MM.1S (cell line): ENCODE data around the gene MRPS14.

Experiments used
- DNase-seq: peaks from one replicate; pipeline ENCODE4 v3.0.0-alpha.2; 2015
- H2AFZ ChIP-seq: fragments of 300-600 bp; sonication (generic); 2 replicates; pipeline ENCODE4 v1.6.0; 2016; ENCODE audit warnings: antibody characterized with exemption, low read length
- H3F3A ChIP-seq: fragments of 300-600 bp; sonication (generic); 2 replicates; pipeline ENCODE4 v1.6.1; 2016; ENCODE audit warnings: mild to moderate bottlenecking, antibody characterized with exemption, low read length, moderate library complexity, mixed read lengths; ENCODE audit not compliant: insufficient read depth
- H3K27ac ChIP-seq: fragments of 300-600 bp; sonication (generic); 2 replicates; pipeline ENCODE4 v1.5.1; 2016; ENCODE audit warnings: mild to moderate bottlenecking, low read length
- H3K27me3 ChIP-seq: fragments of 300-600 bp; sonication (generic); replicated peaks from 2 replicates; pipeline ENCODE4 v1.6.0; 2016; ENCODE audit warnings: low read length; ENCODE audit not compliant: insufficient read depth
- H3K36me3 ChIP-seq: fragments of 300-600 bp; sonication (generic); replicated peaks from 2 replicates; pipeline ENCODE4 v1.6.1; 2016; ENCODE audit warnings: mild to moderate bottlenecking, low read length, mixed read lengths; ENCODE audit not compliant: insufficient read depth
- H3K4me1 ChIP-seq: fragments of 300-600 bp; sonication (generic); 2 replicates; pipeline ENCODE4 v1.6.1; 2016; ENCODE audit warnings: low read length, mixed read lengths
- H3K4me2 ChIP-seq: fragments of 300-600 bp; sonication (generic); 2 replicates; pipeline ENCODE4 v1.6.0; 2016; ENCODE audit warnings: low read depth, low read length
- H3K4me3 ChIP-seq: fragments of 300-600 bp; sonication (generic); 2 replicates; pipeline ENCODE4 v1.5.1; 2016; ENCODE audit warnings: low read length, mixed read lengths
- H3K79me2 ChIP-seq: fragments of 300-600 bp; sonication (generic); 2 replicates; pipeline ENCODE4 v1.6.1; 2016; ENCODE audit warnings: mixed run types, low read length, mixed read lengths
- H3K9ac ChIP-seq: fragments of 300-600 bp; sonication (generic); 2 replicates; pipeline ENCODE4 v1.6.1; 2016; ENCODE audit warnings: low read length, mixed read lengths
- H3K9me2 ChIP-seq: fragments of 300-600 bp; sonication (generic); replicated peaks from 2 replicates; pipeline ENCODE4 v1.6.1; 2016; ENCODE audit warnings: mild to moderate bottlenecking, low read length, mixed read lengths; ENCODE audit not compliant: insufficient read depth
- H3K9me3 ChIP-seq: fragments of 300-600 bp; sonication (generic); replicated peaks from 2 replicates; pipeline ENCODE4 v1.6.1; 2016; ENCODE audit warnings: mild to moderate bottlenecking, low read length, mixed read lengths; ENCODE audit not compliant: insufficient read depth
- H4K20me1 ChIP-seq: fragments of 300-600 bp; sonication (generic); 2 replicates; pipeline ENCODE4 v1.6.1; 2016; ENCODE audit warnings: mild to moderate bottlenecking, low read length, moderate library complexity, mixed read lengths; ENCODE audit not compliant: insufficient read depth
- CTCF ChIP-seq: fragments of 300-600 bp; sonication (generic); IDR thresholded peaks from 2 replicates; pipeline ENCODE4 v1.5.1; 2016; ENCODE audit warnings: antibody characterized with exemption, low read length, mixed read lengths
- EZH2 ChIP-seq: fragments of 300-600 bp; sonication (generic); optimal IDR thresholded peaks from 2 replicates; pipeline ENCODE3; 2017; ENCODE audit warnings: low read depth, mild to moderate bottlenecking, antibody characterized with exemption, low read length, mixed read lengths
- EZH2phosphoT487 ChIP-seq: fragments of 300-600 bp; sonication (generic); IDR thresholded peaks from 2 replicates; pipeline ENCODE4 v1.6.1; 2018; ENCODE audit warnings: antibody characterized with exemption, low read length

The MRPS14 gene

GRCh38 chr1:174968750-174969244 is 54.4 kb downstream of the MRPS14 start:
- peak overlapping the region; percentile 71 for H3K4me2 ChIP-seq
- H3F3A ChIP-seq: peaks cover 74% of the 10 kb centered on the region
- peak overlapping the region; percentile 25 for H3K4me3 ChIP-seq
- no peaks in the 10 kb centered on the region for H3K79me2 ChIP-seq
- H3K9me2 ChIP-seq: no peaks in the 10 kb centered on the region
- no peaks in the 10 kb centered on the region for H3K27me3 ChIP-seq
- no peaks in the 10 kb centered on the region for H4K20me1 ChIP-seq
- H3K36me3 ChIP-seq: no peaks in the 10 kb centered on the region
- H3K27ac ChIP-seq: peak overlapping the region; percentile 70
- peak; percentile 96 for DNase-seq
- TF ChIP-seq EZH2 (no peak), CTCF (no peak), EZH2phosphoT487 (no peak)
- H3K9ac ChIP-seq: peak overlapping the region; percentile 18; the same call in 1 of the 2 replicates
- H3K4me1 ChIP-seq: peaks cover 86% of the 10 kb centered on the region
- no peaks in the 10 kb centered on the region for H3K9me3 ChIP-seq
- no peak overlapping the region for H2AFZ ChIP-seq

DNA sequence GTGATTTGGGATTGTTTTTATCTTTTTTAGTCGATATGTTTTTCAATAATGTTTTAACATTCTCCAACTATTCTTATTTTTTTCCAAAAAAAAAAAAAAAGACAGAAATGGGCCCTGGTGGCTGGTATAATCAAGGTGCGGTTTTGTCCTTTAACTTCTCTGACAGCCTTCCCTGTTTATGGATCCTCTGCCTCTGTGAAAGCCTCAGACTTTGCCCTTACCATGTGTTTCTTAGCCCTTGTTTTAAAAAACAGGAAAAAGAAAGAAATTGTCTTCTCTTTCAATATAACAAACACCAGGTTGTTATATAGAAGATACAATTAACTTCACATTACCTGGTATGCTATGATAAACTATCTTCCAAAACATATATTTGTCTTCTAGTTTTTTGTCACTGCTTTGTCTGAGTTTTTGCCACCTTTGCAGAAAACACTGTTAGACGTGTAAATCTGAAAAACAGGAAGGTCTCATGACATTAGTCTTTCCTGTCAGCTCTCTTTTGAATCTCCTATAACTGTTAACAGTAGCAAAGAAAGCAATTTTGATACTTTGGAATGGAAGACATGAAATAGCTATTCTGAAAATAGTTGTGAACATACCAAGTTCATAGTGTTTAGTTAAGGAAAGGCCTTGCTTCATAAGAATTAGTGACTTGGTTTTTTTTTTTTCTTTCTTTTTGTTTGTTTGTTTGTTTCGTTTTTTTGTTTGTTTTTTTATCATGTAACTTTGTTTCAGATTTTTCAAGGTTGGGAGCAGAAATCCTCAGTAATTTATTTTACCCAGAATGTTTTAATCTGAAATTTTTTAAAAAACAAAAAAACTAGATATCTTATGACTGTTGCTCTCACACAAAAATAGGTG is 55.1 kb downstream of the MRPS14 start:
- Histone ChIP-seq H3K9me2 (no peaks in the 10 kb centered on the region), H3K27ac (peak overlapping the region; percentile 70), H2AFZ (no peak overlapping the region), H3K36me3 (no peaks in the 10 kb centered on the region), H3K9ac (peak overlapping the region; percentile 18), H3K9me3 (no peaks in the 10 kb centered on the region), H3K4me2 (peak overlapping the region; percentile 71), H3K79me2 (no peaks in the 10 kb centered on the region), H4K20me1 (no peaks in the 10 kb centered on the region), H3K4me1 (peaks cover 93% of the 10 kb centered on the region), H3K4me3 (peak overlapping the region; percentile 6; the same call in 1 of the 2 replicates), H3F3A (peaks cover 82% of the 10 kb centered on the region), H3K27me3 (no peaks in the 10 kb centered on the region)
- DNase-seq: peak; percentile 83
- TF ChIP-seq CTCF (no peak), EZH2 (no peak)

DNA sequence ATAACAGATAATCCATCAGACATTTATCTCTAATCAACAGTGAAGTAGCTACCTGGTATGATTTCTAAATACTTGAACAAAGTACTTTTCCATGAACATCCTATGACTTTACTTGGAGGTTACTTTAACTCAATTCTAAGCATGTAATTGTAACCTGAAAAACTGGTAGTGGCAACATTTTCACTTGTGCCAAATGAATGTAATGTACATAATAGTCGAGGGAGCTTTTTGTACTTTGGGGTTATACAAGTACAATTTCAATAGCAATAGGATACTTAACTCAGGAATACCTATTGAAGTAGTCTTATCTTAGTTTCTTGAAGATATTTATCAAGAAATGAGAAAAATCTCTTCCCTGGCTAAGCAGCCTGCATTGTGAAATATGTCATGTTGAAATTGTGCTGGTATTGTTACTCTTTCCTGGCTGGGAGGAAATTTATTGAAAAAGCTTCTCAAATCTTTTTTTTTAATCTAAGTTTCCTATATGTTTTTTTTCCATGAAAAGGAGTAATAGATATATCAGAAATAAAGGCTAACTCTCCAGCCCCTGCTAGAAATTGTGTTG is 57.1 kb downstream of the MRPS14 start:
- 0 out of 2 replicates have a peak overlapping the region, but pooled peaks have one; percentile 4 for H2AFZ ChIP-seq
- TF ChIP-seq EZH2phosphoT487 (no peak), EZH2 (no peak), CTCF (no peak)
- peak overlapping the region; percentile 19 for H3K4me2 ChIP-seq
- no peak overlapping the region for H3K9ac ChIP-seq
- no peak overlapping the region for H3K4me3 ChIP-seq
- H3K4me1 ChIP-seq: peaks cover 77% of the 10 kb centered on the region
- no peaks in the 10 kb centered on the region for H3K79me2 ChIP-seq
- no peaks in the 10 kb centered on the region for H3K9me3 ChIP-seq
- no peak for DNase-seq
- no peaks in the 10 kb centered on the region for H3K36me3 ChIP-seq
- no peaks in the 10 kb centered on the region for H3K9me2 ChIP-seq
- peak overlapping the region; percentile 51; the same call in 1 of the 2 replicates for H3K27ac ChIP-seq
- no peaks in the 10 kb centered on the region for H4K20me1 ChIP-seq
- peaks cover 71% of the 10 kb centered on the region for H3F3A ChIP-seq
- H3K27me3 ChIP-seq: no peaks in the 10 kb centered on the region
